ENCODE data around the gene DDX56. TPM values are rescaled to one million over a fixed set of nuclear protein-coding genes. Genes with fewer than 3 reads are reported as not detected.
"Not testable (repeated sequence)": the region's sequence is repeated elsewhere in the genome, so short reads cannot be mapped to it uniquely, and the experiment has no call there.

DDX56 gene
- total RNA-seq, 6 experiments from 2014 or later = 62.2 to 81.9 (median 70.1) TPM

GRCh38 chr7:44606341-44607140 lies 32.8 kb upstream of the DDX56 start, which contains the start of gene OGDH:
OGDH (plus strand) TSS chr7:44606627; CDS start chr7:44624344, 17,717 bp downstream.
- no peak for TF ChIP-seq CTCF (IDR thresholded peaks at IDR 0.05)
- Mint-ChIP-seq H3K27me3 (ENCODE audit: insufficient read depth) (peaks cover 11% of the 10 kb centered on the region), H3K9me3 (no peaks in the 10 kb centered on the region), H3K4me3 (peak within 1 kb of the TSS; percentile 98), H3K36me3 (ENCODE audit: low read depth) (peaks cover 8% of the 10 kb centered on the region), H3K27ac (peak within 1 kb of the TSS; percentile 96), H3K4me1 (ENCODE audit: low read depth) (peaks cover 29% of the 10 kb centered on the region)
- DNase-seq = peak; percentile 97

GRCh38 chr7:44604941-44605340 lies 31.2 kb upstream of the DDX56 start:
- DNase-seq = no peak
- peak overlapping the region; percentile 46 for H3K4me3 Mint-ChIP-seq
- no peaks in the 10 kb centered on the region for H3K9me3 Mint-ChIP-seq
- H3K27ac Mint-ChIP-seq = no peak overlapping the region; the same call in 1 of the 2 replicates
- H3K36me3 Mint-ChIP-seq (ENCODE audit: low read depth) = peaks cover 8% of the 10 kb centered on the region
- peaks cover 9% of the 10 kb centered on the region for H3K27me3 Mint-ChIP-seq (ENCODE audit: insufficient read depth)
- peaks cover 29% of the 10 kb centered on the region for H3K4me1 Mint-ChIP-seq (ENCODE audit: low read depth)
- no peak for TF ChIP-seq CTCF (IDR thresholded peaks at IDR 0.05)

GRCh38 chr7:44603193-44603592 lies 29.5 kb upstream of the DDX56 start:
- Mint-ChIP-seq H3K36me3 (ENCODE audit: low read depth) (peaks cover 8% of the 10 kb centered on the region), H3K4me1 (ENCODE audit: low read depth) (peaks cover 20% of the 10 kb centered on the region), H3K27ac (no peak overlapping the region), H3K4me3 (no peak overlapping the region), H3K27me3 (ENCODE audit: insufficient read depth) (peaks cover 9% of the 10 kb centered on the region), H3K9me3 (no peaks in the 10 kb centered on the region)
- TF ChIP-seq CTCF (IDR thresholded peaks at IDR 0.05) = no peak
- DNase-seq = no peak

GRCh38 chr7:44602576-44602910 lies 28.8 kb upstream of the DDX56 start:
- peaks cover 14% of the 10 kb centered on the region for H3K4me1 Mint-ChIP-seq (ENCODE audit: low read depth)
- H3K9me3 Mint-ChIP-seq = no peaks in the 10 kb centered on the region
- no peak for DNase-seq
- peaks cover 8% of the 10 kb centered on the region for H3K36me3 Mint-ChIP-seq (ENCODE audit: low read depth)
- H3K4me3 Mint-ChIP-seq = no peak overlapping the region
- H3K27me3 Mint-ChIP-seq (ENCODE audit: insufficient read depth) = peaks cover 9% of the 10 kb centered on the region
- no peak overlapping the region for H3K27ac Mint-ChIP-seq
- no peak for TF ChIP-seq CTCF (IDR thresholded peaks at IDR 0.05)

- H3K36me3 Mint-ChIP-seq (ENCODE audit: low read depth) = no peaks in the 10 kb centered on the region
- no peak overlapping the region for H3K4me3 Mint-ChIP-seq
- H3K4me1 Mint-ChIP-seq (ENCODE audit: low read depth) = no peaks in the 10 kb centered on the region
- H3K27me3 Mint-ChIP-seq (ENCODE audit: insufficient read depth) = peaks cover 5% of the 10 kb centered on the region
- no peak for TF ChIP-seq CTCF (IDR thresholded peaks at IDR 0.05)
- no peak overlapping the region for H3K27ac Mint-ChIP-seq
- DNase-seq = no peak
- H3K9me3 Mint-ChIP-seq = no peaks in the 10 kb centered on the region
Observed at GRCh38 chr7:44599222-44599621, 25.5 kb upstream of the DDX56 start.

GRCh38 chr7:44597181-44597580 lies 23.5 kb upstream of the DDX56 start:
- not testable (repeated sequence) for H3K27me3 Mint-ChIP-seq (ENCODE audit: insufficient read depth); H3K9me3 Mint-ChIP-seq; DNase-seq; H3K36me3 Mint-ChIP-seq (ENCODE audit: low read depth); H3K4me3 Mint-ChIP-seq; H3K27ac Mint-ChIP-seq; H3K4me1 Mint-ChIP-seq (ENCODE audit: low read depth)

Data from HFFc6 (cell line).